GM13976 (cell line): ENCODE results near the gene GALNT2.

Experiments used
- DNase-seq: peaks from one replicate; pipeline ENCODE4 v3.0.0; 2012; ENCODE audit warnings: low spot score
- CTCF ChIP-seq: IDR thresholded peaks from 2 replicates; pipeline ENCODE4 v1.5.1; 2012; ENCODE audit warnings: borderline replicate concordance, mild to moderate bottlenecking; ENCODE audit not compliant: insufficient read depth; ENCODE audit errors: extremely low read depth, missing control alignments, control extremely low read depth
- in situ Hi-C: fragments of 300-500 bp; cut with MboI; formaldehyde crosslinking; loops from one replicate; pipeline ENCODE4 v1.12.0; 2022; ENCODE audit warnings: low sequenced_read_pairs, mixed read lengths, inconsistent platforms; ENCODE audit not compliant: unreplicated experiment

Gene GALNT2

GRCh38 chr1:230100932-230101331, 33.9 kb downstream of the GALNT2 start:
- DNase-seq = no peak
- in situ Hi-C loops = loop anchor here (10.0 kb wide), 1 partner anchor 114 kb away; no protein-coding TSS in a partner anchor

GRCh38 chr1:230101556-230101955, 34.5 kb downstream of the GALNT2 start:
- in situ Hi-C loops = loop anchor here (10.0 kb wide), 1 partner anchor 113 kb away; no protein-coding TSS in a partner anchor
- no peak for DNase-seq
- TF ChIP-seq CTCF = no peak

More at GRCh38 chr1:230100932-230101331, 33.9 kb downstream of the GALNT2 start:
- TF ChIP-seq CTCF = no peak

GRCh38 chr1:230102046-230102445, 35.0 kb downstream of the GALNT2 start:
- in situ Hi-C loops = loop anchor here (10.0 kb wide), 1 partner anchor 113 kb away; no protein-coding TSS in a partner anchor

GRCh38 chr1:230102472-230102871, 35.4 kb downstream of the GALNT2 start:
- in situ Hi-C loops = loop anchor here (10.0 kb wide), 1 partner anchor 112 kb away; no protein-coding TSS in a partner anchor
- DNase-seq = no peak
- TF ChIP-seq CTCF = no peak

More at GRCh38 chr1:230102046-230102445, 35.0 kb downstream of the GALNT2 start:
- no peak for TF ChIP-seq CTCF
- no peak for DNase-seq

- DNase-seq = no peak
- no peak for TF ChIP-seq CTCF
- in situ Hi-C loops = loop anchor here (10.0 kb wide), 1 partner anchor 111 kb away; no protein-coding TSS in a partner anchor
Observed at GRCh38 chr1:230103306-230104173, 36.5 kb downstream of the GALNT2 start.

GRCh38 chr1:230104395-230105244, 37.6 kb downstream of the GALNT2 start:
- peak; percentile 57 for DNase-seq

More at GRCh38 chr1:230104395-230105244, 37.6 kb downstream of the GALNT2 start:
- TF ChIP-seq CTCF = no peak
- in situ Hi-C loops = loop anchor here (10.0 kb wide), 1 partner anchor 110 kb away; no protein-coding TSS in a partner anchor
